NCI-H2227 (cell line): ENCODE measurements around the gene TMEM97.

Source experiments
- DNase-seq: peaks from one replicate; lab custom pipeline; 2025; ENCODE audit not compliant: unreplicated experiment; lab: John Stamatoyannopoulos, UW

Gene TMEM97

DNA sequence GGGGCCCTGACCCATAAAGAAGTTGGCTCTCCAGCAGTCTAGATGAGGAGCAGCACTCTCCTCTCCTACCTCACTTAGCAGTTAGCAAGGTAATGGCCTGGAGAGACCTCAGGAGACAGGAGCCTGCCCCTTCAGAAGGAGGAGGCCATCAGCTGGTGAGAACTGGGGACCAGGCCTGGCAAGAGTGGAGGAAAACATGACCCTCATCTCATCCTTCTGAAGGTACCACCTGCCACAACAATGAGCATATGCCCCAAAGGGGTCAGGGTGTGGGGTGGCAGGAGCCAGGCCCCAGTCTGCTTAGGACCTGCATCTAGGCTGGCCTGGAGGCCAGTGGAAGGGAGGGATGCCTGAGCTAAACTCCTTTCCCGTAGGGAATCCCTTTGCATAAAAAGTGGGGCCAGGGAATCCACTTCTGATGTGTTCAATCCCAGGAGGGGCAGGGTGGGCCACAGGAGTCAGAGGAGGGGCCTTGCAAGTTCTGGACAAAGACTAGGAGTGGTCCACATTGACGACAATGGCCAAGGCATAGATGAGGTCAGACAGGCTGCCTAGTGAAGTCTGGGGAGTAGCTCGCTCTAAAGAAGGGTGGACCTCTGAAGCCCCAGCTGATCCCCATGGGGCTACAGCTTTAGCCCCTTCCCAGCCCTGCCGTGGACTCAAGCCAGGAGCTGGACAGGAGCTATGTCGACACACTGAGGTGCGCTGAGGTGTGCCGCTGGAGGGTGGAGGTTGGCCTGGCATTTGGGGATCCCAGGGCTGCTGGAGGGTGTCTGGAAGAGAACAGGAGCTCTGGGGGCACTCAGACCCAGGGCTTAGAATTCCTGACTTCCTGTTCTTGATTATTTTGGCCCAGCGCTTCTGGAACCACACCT is 45.0 kb downstream of the TMEM97 start:
- no peak for DNase-seq

DNA sequence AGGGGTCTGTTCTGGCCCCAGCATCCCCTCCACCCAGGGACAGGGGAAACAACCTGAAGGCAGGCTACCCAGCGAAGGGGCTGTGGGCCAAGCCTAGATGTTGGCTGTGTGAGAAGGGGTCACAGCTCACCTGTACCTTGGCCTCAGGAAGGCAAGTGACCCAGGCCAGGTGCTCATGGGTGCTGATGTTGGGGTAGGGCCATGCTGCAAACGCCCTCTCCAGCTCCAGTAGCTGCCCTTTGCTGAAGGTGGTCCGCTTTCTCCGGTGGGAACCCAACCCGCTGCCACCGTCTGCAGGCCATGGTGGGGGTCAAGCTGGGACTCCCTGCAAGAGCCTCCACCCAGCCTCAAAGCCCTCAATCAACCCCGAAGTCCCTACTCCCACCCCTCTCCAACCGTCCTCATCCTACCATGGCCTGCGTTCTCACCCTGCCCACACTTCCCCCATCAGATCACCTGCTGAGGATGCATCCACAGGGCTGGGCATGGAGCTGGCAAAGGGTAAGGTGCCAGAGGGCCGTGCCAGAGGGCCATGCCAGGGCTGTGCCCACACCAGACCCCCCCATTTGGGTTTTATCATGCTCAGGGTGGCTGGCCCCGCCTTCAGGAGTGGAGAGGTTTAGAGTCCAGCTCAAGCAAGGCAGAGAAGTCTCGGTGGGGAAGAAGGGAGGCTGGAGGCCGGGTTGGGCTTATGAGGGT is 45.8 kb downstream of the TMEM97 start, which contains the start of gene SEBOX:
TSS of gene SEBOX (minus strand) at position 535 of the 699 bp plus-strand sequence. CDS start at position 487, 48 bp downstream.
- DNase-seq, result no peak

- no peak for DNase-seq
These were observed 46.5 kb downstream of the TMEM97 start for GRCh38 chr17:28365487-28365886.

DNA sequence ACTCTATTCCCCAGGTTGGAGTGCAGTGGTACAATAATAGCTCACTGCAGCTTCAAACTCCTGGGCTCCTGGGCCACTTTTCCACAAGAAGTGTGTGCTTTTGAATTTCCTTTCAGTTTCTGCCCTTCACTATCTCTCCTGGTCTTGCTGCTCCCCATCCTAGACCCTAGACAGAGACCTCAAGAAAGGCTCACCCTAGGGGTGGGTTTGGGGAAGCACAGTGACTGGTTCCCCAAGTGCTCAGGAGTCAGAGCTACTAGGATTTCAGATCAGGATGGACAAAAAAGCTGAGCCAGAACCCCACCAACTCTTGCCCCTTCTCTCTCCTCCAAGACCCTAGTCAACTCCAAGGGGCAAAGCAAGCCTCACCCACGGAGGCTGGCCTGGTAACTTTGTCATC is 47.6 kb downstream of the TMEM97 start:
- no peak for DNase-seq

GRCh38 chr17:28367641-28368305 is 48.8 kb downstream of the TMEM97 start:
- DNase-seq, result no peak

GRCh38 chr17:28368306-28368831 is 49.4 kb downstream of the TMEM97 start:
- DNase-seq, result no peak

DNA sequence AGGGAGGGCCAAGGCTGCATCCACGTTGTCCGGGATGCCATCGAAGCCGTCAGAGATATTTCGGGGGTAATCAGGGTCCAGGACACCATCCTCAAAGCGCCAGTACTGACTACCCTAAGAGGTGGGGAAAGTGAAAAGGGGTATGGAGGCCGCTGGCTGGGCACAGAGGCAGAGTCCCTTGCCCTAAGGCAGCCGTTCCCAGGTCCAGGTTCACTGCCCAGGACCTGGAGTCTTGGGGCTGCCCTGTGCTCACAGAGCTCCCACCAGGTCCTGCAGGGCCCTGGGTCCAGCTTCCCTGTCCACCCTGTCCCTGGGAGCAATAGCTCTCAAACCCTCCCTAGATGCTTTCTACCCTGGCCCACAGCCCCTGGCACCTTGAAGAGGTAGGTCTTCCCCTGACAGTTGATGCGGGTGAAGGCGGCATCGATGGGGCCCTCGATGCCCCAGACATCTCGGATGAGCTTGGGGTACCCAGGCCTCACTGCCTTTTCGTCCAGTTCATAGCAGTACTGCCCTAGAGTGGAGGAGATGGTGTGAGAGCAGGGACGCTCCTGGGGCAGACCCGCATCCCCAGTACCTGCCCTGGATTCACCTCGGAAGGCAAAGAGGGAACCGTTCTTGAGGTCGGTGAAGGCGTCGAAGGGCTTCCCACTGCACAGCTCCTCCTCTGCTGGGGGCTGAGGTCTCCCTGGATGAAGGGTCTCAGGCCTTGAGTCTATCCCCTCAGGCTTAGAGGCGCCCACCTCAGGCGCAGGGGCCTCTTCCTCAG is 50.1 kb downstream of the TMEM97 start:
- DNase-seq, result no peak

DNA sequence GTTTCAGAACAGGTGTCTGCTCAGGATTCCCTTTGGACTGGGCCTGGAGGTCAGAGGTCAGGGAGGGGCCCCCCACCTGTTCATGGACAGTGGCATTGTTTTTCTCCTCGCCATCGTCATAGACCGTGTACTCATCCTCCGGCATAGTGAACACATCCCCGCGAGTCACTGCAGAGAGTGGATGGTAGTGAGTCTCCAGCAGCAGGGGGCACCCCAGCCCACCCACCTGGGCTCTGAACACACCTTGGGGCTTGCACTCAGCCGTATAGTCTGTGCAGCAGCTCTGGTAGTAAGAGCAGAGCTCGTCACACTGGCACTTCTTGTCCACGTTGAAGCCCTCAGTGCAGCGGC is 50.7 kb downstream of the TMEM97 start:
- no peak for DNase-seq

DNA sequence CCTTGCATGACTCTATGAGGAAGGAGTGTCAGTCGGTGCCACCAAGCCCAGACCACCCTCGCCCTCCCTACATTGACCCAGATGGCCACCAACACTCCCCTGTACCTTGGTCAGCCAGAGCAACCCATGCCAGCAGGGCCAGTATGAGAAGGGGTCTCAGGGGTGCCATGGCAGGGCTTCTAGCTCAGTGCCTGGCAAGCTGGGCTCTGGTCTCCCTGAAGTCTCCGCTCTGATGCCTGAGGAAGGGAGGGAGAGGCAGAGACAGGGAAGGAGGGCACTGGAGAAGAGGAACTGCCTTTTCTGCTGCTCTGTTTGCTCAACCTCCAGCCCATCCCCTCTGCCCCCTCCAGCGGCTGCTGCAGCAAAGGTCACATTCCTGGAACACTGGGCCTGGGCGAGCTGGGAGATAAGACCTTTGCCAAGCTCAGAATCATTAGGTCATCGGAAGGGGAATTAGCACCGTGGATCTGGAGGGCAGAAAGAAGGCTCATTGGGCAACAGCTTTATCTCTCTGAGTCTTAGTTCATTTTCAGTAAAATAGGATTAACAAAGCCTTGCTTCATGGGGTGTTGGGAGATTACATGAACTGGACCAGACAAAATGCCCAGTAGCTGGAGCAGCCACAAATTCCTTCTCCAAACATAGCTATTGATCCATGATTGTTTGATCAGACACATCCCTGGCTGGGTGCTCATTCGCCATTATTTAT is 51.2 kb downstream of the TMEM97 start, which contains the start of gene VTN:
TSS of gene VTN (minus strand) at position 273 of the 709 bp plus-strand sequence. CDS start at position 169, 104 bp downstream.
- no peak for DNase-seq

- no peak for DNase-seq
These were observed 51.7 kb downstream of the TMEM97 start for GRCh38 chr17:28370744-28371103.

DNA sequence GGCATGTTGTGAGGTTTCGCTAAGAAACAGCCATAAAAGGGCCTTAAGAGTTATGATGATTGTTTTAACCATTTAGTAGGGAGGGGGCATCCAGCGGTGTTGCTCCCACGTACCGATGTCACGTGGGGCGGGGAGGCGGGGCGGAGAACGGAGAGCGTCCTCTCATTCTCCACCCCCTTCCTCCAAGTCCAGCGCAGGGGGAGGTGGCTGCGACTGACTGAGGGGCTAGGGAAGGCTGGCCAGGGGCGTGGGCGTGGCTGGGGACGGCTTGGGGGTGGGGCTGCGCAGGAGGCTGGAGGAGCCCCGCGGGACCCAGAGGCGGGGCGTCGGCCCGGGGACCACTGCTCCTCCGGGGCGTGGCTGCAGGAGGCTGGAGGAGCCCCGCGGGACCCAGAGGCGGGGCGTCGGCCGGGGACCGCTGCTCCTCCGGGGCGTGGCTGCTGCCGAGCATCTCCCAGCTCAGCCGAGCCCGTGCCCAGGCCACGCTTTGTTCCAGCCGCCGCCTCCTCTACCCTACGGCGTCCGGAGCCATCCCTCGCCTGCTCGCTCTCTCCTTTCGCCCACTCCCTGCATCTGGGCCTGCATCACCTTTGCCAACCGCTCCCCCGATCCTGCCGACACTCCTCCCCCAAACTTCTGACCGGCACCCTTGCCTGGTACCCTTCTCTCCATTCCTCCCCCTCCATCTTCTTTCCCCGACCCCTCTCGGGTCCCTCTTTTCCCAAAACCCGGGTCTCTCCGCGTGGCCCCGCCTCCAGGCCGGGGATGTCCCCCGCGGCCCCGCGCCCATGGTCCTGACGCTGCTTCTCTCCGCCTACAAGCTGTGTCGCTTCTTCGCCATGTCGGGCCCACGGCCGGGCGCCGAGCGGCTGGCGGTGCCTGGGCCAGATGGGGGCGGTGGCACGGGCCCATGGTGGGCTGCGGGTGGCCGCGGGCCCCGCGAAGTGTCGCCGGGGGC is 52.5 kb downstream of the TMEM97 start, which contains the start of gene SARM1:
TSS of gene SARM1 (plus strand) at position 450 of the 958 bp plus-strand sequence. CDS start at position 789, 339 bp downstream.
- DNase-seq, result peak; percentile 97

DNA sequence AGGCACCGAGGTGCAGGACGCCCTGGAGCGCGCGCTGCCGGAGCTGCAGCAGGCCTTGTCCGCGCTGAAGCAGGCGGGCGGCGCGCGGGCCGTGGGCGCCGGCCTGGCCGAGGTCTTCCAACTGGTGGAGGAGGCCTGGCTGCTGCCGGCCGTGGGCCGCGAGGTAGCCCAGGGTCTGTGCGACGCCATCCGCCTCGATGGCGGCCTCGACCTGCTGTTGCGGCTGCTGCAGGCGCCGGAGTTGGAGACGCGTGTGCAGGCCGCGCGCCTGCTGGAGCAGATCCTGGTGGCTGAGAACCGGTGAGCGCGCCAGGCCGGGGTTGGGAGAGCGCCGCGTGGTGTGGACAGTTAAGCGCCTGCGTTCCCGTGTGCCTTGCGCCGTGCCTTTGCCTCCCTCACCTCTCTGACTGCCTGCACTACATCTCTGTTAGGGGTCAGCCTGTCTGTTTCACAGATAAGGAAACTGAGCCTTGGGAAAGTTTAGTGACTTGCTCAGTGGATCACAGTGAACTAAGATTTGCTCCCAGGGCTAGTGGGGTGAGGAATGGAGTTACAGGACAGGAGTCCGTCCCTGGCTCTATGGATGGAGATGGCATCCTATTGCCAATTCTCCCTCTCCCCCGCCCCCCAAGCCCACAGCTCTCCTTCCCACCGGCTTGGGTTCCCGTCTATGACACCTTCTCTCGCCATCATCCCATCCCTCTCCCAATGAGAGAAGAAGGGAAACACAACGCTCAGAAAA is 53.4 kb downstream of the TMEM97 start:
- DNase-seq, result peak; percentile 52

GRCh38 chr17:28372945-28373274 is 53.9 kb downstream of the TMEM97 start:
- DNase-seq, result no peak
